Nephron (organoid): ENCODE data around the gene ISCA2.

ENCODE experiments used
- H3K27ac Mint-ChIP-seq, 3 experiments: 2 replicates each; pipeline ENCODE4 v1.8.0; 2020; ENCODE audit warnings: mixed read lengths in 3 of 3, mild to moderate bottlenecking in 2 of 3, moderate library complexity in 1 of 3
- H3K27me3 Mint-ChIP-seq: 2 replicates; pipeline ENCODE4 v1.8.0; 2021; ENCODE audit warnings: low read depth, mild to moderate bottlenecking, moderate library complexity, mixed read lengths
- H3K36me3 Mint-ChIP-seq: 2 replicates; pipeline ENCODE4 v1.8.0; 2020; ENCODE audit warnings: low read depth, mixed read lengths
- H3K4me1 Mint-ChIP-seq: 2 replicates; pipeline ENCODE4 v1.8.0; 2020; ENCODE audit warnings: mixed read lengths
- H3K4me3 Mint-ChIP-seq, 3 experiments: 2 replicates each; pipeline ENCODE4 v1.8.0; 2020; ENCODE audit warnings: mild to moderate bottlenecking in 3 of 3, mixed read lengths in 3 of 3, moderate library complexity in 2 of 3
- H3K9me3 Mint-ChIP-seq: 2 replicates; pipeline ENCODE4 v1.8.0; 2020; ENCODE audit warnings: mixed read lengths
- CTCF ChIP-seq, 3 experiments: fragments of 200-600 bp; sonication (generic); IDR thresholded peaks; one replicate each; pipeline ENCODE4 v1.5.0; 2021; ENCODE audit warnings: antibody characterized with exemption in 3 of 3; ENCODE audit not compliant: unreplicated experiment in 3 of 3

Gene ISCA2

GRCh38 chr14:74524076-74524811, 30.7 kb downstream of the ISCA2 start:
- Mint-ChIP-seq H3K4me1 (peaks cover 17% of the 10 kb centered on the region), H3K9me3 (no peaks in the 10 kb centered on the region), H3K4me3 (no peak overlapping the region), H3K36me3 (no peaks in the 10 kb centered on the region), H3K27ac (no peak overlapping the region), H3K27me3 (no peaks in the 10 kb centered on the region)
- no peak for TF ChIP-seq CTCF (IDR thresholded peaks at IDR 0.05; ENCODE audit: unreplicated experiment in 3 of 3)

GRCh38 chr14:74524812-74525135, 31.2 kb downstream of the ISCA2 start:
- no peak for TF ChIP-seq CTCF (IDR thresholded peaks at IDR 0.05; ENCODE audit: unreplicated experiment in 3 of 3)
- H3K36me3 Mint-ChIP-seq: no peaks in the 10 kb centered on the region
- H3K9me3 Mint-ChIP-seq: no peaks in the 10 kb centered on the region
- H3K4me1 Mint-ChIP-seq: peaks cover 17% of the 10 kb centered on the region
- H3K27me3 Mint-ChIP-seq: no peaks in the 10 kb centered on the region
- H3K27ac Mint-ChIP-seq: peak overlapping the region in 1 of 3 experiments; percentile 54
- no peak overlapping the region for H3K4me3 Mint-ChIP-seq

- Mint-ChIP-seq H3K27me3 (no peaks in the 10 kb centered on the region), H3K4me1 (peaks cover 17% of the 10 kb centered on the region), H3K9me3 (no peaks in the 10 kb centered on the region), H3K4me3 (no peak overlapping the region), H3K36me3 (no peaks in the 10 kb centered on the region), H3K27ac (peak overlapping the region in 2 of 3 experiments; percentile 52 to 54)
- no peak for TF ChIP-seq CTCF (IDR thresholded peaks at IDR 0.05; ENCODE audit: unreplicated experiment in 3 of 3)
These were observed 31.8 kb downstream of the ISCA2 start for GRCh38 chr14:74525361-74525851.

- H3K4me3 Mint-ChIP-seq: no peak overlapping the region
- H3K36me3 Mint-ChIP-seq: no peaks in the 10 kb centered on the region
- no peaks in the 10 kb centered on the region for H3K9me3 Mint-ChIP-seq
- no peak for TF ChIP-seq CTCF (IDR thresholded peaks at IDR 0.05; ENCODE audit: unreplicated experiment in 3 of 3)
- H3K27me3 Mint-ChIP-seq: no peaks in the 10 kb centered on the region
- H3K4me1 Mint-ChIP-seq: peaks cover 17% of the 10 kb centered on the region
- H3K27ac Mint-ChIP-seq: no peak overlapping the region
These were observed 33.5 kb downstream of the ISCA2 start for GRCh38 chr14:74526854-74527585.

- no peaks in the 10 kb centered on the region for H3K36me3 Mint-ChIP-seq
- no peak overlapping the region for H3K27ac Mint-ChIP-seq
- H3K4me3 Mint-ChIP-seq: no peak overlapping the region
- no peaks in the 10 kb centered on the region for H3K9me3 Mint-ChIP-seq
- H3K4me1 Mint-ChIP-seq: peaks cover 17% of the 10 kb centered on the region
- TF ChIP-seq CTCF (IDR thresholded peaks at IDR 0.05; ENCODE audit: unreplicated experiment in 3 of 3): no peak
- H3K27me3 Mint-ChIP-seq: no peaks in the 10 kb centered on the region
These were observed 34.2 kb downstream of the ISCA2 start for GRCh38 chr14:74527736-74528280.
